K562 (cell line): ENCODE results near the gene VSTM2A. TPM values are rescaled to one million over a fixed set of nuclear protein-coding genes. Genes with fewer than 3 reads are reported as not detected.

Source experiments
- ATAC-seq: fragments of 200-7000 bp; cut with Tn5 transposase; 3 replicates; pipeline ENCODE4 v1.9.1; 2020; ENCODE audit warnings: moderate library complexity
- BruUV-seq: library from RNA; stranded (reverse); fragments of 400-500 nt; replicated peaks from 2 replicates; lab custom pipeline; 2021; lab: Mats Ljungman, UMichigan
- CTCF ChIA-PET: fragments of 300-600 bp; formaldehyde crosslinking; extraction: SDS; loops from one replicate; lab custom pipeline; 2021; ENCODE audit warnings: low intra/inter-chr PET ratio; lab: Yijun Ruan, JAX
- POLR2A ChIA-PET: fragments of 300-600, 350-650 bp; sonication (Branson Sonifier 250); formaldehyde crosslinking; extraction: SDS; loops from one replicate; lab custom pipeline; 2021; ENCODE audit warnings: antibody characterized with exemption, inconsistent platforms; lab: Yijun Ruan, JAX
- DNase-seq, 4 experiments: peaks; one replicate each; pipeline versions ENCODE4 v3.0.0 to v3.0.0-alpha.2; 2011 to 2018; ENCODE audit warnings: low spot score in 3 of 4, mixed read lengths in 3 of 4; ENCODE audit errors: extremely low read depth in 1 of 4
- FAIRE-seq: peaks from 2 replicates; lab custom pipeline; 2011; peaks lifted over from hg19 to GRCh38; lab: Jason Lieb, UNC
- H2AFZ ChIP-seq: 2 replicates; pipeline ENCODE4 v1.6.0; 2011; ENCODE audit warnings: low read depth, low read length, control low read depth, inconsistent platforms
- H3K27ac ChIP-seq: fragments of 200-600 bp; 3 replicates; pipeline ENCODE4 v1.8.0; 2011; ENCODE audit warnings: low read depth, mild to moderate bottlenecking, control low read depth, inconsistent platforms, low read length, moderate library complexity, mixed read lengths; ENCODE audit errors: extremely low read depth
- H3K27me3 ChIP-seq, 2 experiments: fragments of 300-600 bp in 1 of 2; 2 replicates in 1 of 2; 3 replicates in 1 of 2; pipeline versions ENCODE4 v1.6.0 to v1.8.0; 2011; ENCODE audit warnings: inconsistent platforms in 2 of 2, low read length in 2 of 2, mild to moderate bottlenecking in 1 of 2, mixed read lengths in 1 of 2, moderate library complexity in 1 of 2; ENCODE audit not compliant: control insufficient read depth in 2 of 2, insufficient read depth in 2 of 2
- H3K36me3 ChIP-seq: fragments of 300-600 bp; 3 replicates; pipeline ENCODE4 v1.8.0; 2011; ENCODE audit warnings: mild to moderate bottlenecking, low read length, inconsistent platforms; ENCODE audit not compliant: control insufficient read depth, insufficient read depth
- H3K4me1 ChIP-seq, 2 experiments: fragments of 200-600 bp in 1 of 2; replicated peaks in 1 of 2; 2 replicates in 1 of 2; 3 replicates in 1 of 2; pipeline versions ENCODE4 v1.5.1 to v1.8.0; 2011; ENCODE audit warnings: inconsistent platforms in 2 of 2, low read length in 2 of 2, mild to moderate bottlenecking in 1 of 2, mixed read lengths in 1 of 2, moderate library complexity in 1 of 2; ENCODE audit not compliant: control insufficient read depth in 2 of 2, insufficient read depth in 2 of 2
- H3K4me2 ChIP-seq: 2 replicates; pipeline ENCODE4 v1.6.1; 2011; ENCODE audit warnings: low read length, control low read depth, inconsistent platforms, mixed read lengths; ENCODE audit not compliant: insufficient read depth
- H3K4me3 ChIP-seq: fragments of 200-600 bp; sonication (generic), shearing (Covaris generic); 2 replicates; pipeline ENCODE4 v1.5.1; 2016; ENCODE audit warnings: control low read depth, inconsistent platforms
- H3K79me2 ChIP-seq: fragments of 200-600 bp; 3 replicates; pipeline ENCODE4 v1.8.0; 2011; ENCODE audit warnings: low read length, inconsistent platforms; ENCODE audit not compliant: control insufficient read depth, insufficient read depth
- H3K9ac ChIP-seq, 2 experiments: 2 replicates each; pipeline versions ENCODE4 v1.6.0 to v1.6.1; 2011; ENCODE audit warnings: low read depth in 2 of 2, low read length in 2 of 2, control low read depth in 1 of 2, inconsistent platforms in 1 of 2, mild to moderate bottlenecking in 1 of 2, mixed read lengths in 1 of 2; ENCODE audit not compliant: insufficient read depth in 1 of 2
- H3K9me1 ChIP-seq: one replicate; pipeline ENCODE4 v1.6.0; 2011; ENCODE audit warnings: inconsistent platforms, mild to moderate bottlenecking, low read length, moderate library complexity; ENCODE audit not compliant: control insufficient read depth, insufficient read depth
- H3K9me3 ChIP-seq: replicated peaks from 2 replicates; pipeline ENCODE4 v1.5.1; 2011; ENCODE audit warnings: low read depth, low read length, inconsistent platforms; ENCODE audit not compliant: control insufficient read depth, insufficient read depth
- H4K20me1 ChIP-seq: replicated peaks from 2 replicates; pipeline ENCODE4 v1.6.1; 2011; ENCODE audit warnings: low read length, inconsistent platforms, mixed read lengths; ENCODE audit not compliant: control insufficient read depth, insufficient read depth
- BHLHE40 ChIP-seq: IDR thresholded peaks from 2 replicates; pipeline ENCODE4 v1.6.1; 2011; ENCODE audit warnings: low read length, improper control_type of control experiment
- HMGN3 ChIP-seq: IDR thresholded peaks from 2 replicates; pipeline ENCODE4 v1.6.1; 2011; ENCODE audit warnings: borderline replicate concordance, low read depth, mild to moderate bottlenecking, mixed read lengths, low read length; ENCODE audit not compliant: insufficient read length; ENCODE audit errors: extremely low read depth
- ID3 ChIP-seq, 2 experiments: fragments of 250-450 bp in 1 of 2; fragments of 450-650 bp in 1 of 2; sonication (Bioruptor Pico) in 1 of 2; IDR thresholded peaks; 2 replicates each; pipeline versions ENCODE4 v1.6.1 to v1.8.0; 2016 to 2021; ENCODE audit warnings: mild to moderate bottlenecking in 2 of 2, moderate library complexity in 2 of 2, missing compliant biosample characterization in 1 of 2, missing genetic modification characterization in 1 of 2
- MYNN ChIP-seq, 2 experiments: sonication (generic); formaldehyde crosslinking in 1 of 2; IDR thresholded peaks; 2 replicates each; pipeline versions ENCODE4 v1.5.0 to v1.6.1; 2016 to 2020; ENCODE audit warnings: antibody characterized with exemption in 1 of 2, missing genetic modification reagents in 1 of 2
- SMARCE1 ChIP-seq: fragments of 450-650 bp; IDR thresholded peaks from 2 replicates; pipeline ENCODE4 v1.7.1; 2016; ENCODE audit warnings: mild to moderate bottlenecking
- SPI1 ChIP-seq: IDR thresholded peaks from 2 replicates; pipeline ENCODE4 v1.6.1; 2011; ENCODE audit warnings: low read depth, low read length, control low read depth, borderline replicate concordance
- SRSF7 ChIP-seq: fragments of 200-400 bp; formaldehyde crosslinking; optimal IDR thresholded peaks from 2 replicates; pipeline ENCODE3; 2017; ENCODE audit warnings: mild to moderate bottlenecking, low read depth, low read length
- ZNF174 ChIP-seq: fragments of 250-450 bp; sonication (Bioruptor Pico); IDR thresholded peaks from 2 replicates; pipeline ENCODE4 v1.4.0; 2020; ENCODE audit warnings: mild to moderate bottlenecking
- ZNF23 ChIP-seq: fragments of 250-450 bp; sonication (Bioruptor Pico); IDR thresholded peaks from 2 replicates; pipeline ENCODE4 v1.4.0; 2020; ENCODE audit warnings: mild to moderate bottlenecking
- ZNF644 ChIP-seq: fragments of 200-800 bp; sonication (Bioruptor generic); IDR thresholded peaks from 2 replicates; pipeline ENCODE4 v1.6.1; 2016; ENCODE audit warnings: low read depth, missing genetic modification characterization, missing compliant biosample characterization
- ZNF717 ChIP-seq: fragments of 250-450 bp; sonication (Bioruptor Pico); IDR thresholded peaks from 2 replicates; pipeline ENCODE4 v1.5.0; 2021
- WGBS: fragments of 100-300 bp; shearing (Covaris generic); methylation state at CpG from one replicate; pipeline ENCODE4 v1.1.6; 2016; ENCODE audit warnings: low coverage, mixed read lengths; ENCODE audit not compliant: insufficient coverage; ENCODE audit errors: missing lambda C conversion rate; 5-methylcytosine and 5-hydroxymethylcytosine counted together
- in situ Hi-C: fragments of 300-500 bp; cut with MboI; formaldehyde crosslinking; loops from 4 replicates; pipeline ENCODE4 v1.15.0; 2018; ENCODE audit warnings: inconsistent platforms, mixed read lengths
- intact Hi-C: fragments of 100-400 bp; cut with micrococcal nuclease; formaldehyde crosslinking; loops from 2 replicates; pipeline ENCODE4 v1.14.2; 2022
- polyA plus RNA-seq, 8 experiments: library from polyadenylated mRNA; depleted of rRNA in 4 of 8; stranded (reverse) in 5 of 8; unstranded in 3 of 8; fragments of >200 nt; fragmentation: Nextera tagmentation in 2 of 8; fragmentation: Illumina TruSeq in 1 of 8; extraction: Ambion mirVana in 2 of 8; extraction: Trizol in 1 of 8; gene quantifications; 2 replicates each; pipeline versions ENCODE4 v1.2.1 to v1.2.3, GENCODE V29; 2011 to 2014; ENCODE audit warnings: inconsistent platforms in 1 of 8, missing spikeins in 1 of 8
- total RNA-seq, 7 experiments: library from RNA; depleted of rRNA in 6 of 7; stranded (reverse); fragments of >200 nt in 6 of 7; fragmentation: Illumina TruSeq in 2 of 7; extraction: Trizol in 2 of 7; gene quantifications; 2 replicates each; pipeline versions ENCODE4 v1.2.1 to v1.2.3, GENCODE V29; 2011 to 2021; ENCODE audit warnings: low replicate concordance in 1 of 7
- TF ChIP-seq, protein P1 (sequence below): fragments of 450-650 bp; IDR thresholded peaks from 2 replicates; pipeline ENCODE4 v1.6.1; 2016; ENCODE audit warnings: mild to moderate bottlenecking, moderate library complexity

Gene VSTM2A
- total and polyA plus RNA-seq, 9 of the 15 experiments (the other 6 are each of a cell fraction or from before 2014, with no cell fraction given), result not detected

GRCh38 chr7:54556121-54556520 lies 13.9 kb downstream of the VSTM2A start:
- no peak for FAIRE-seq
- no peaks in the 10 kb centered on the region for H3K9me3 ChIP-seq
- no peaks in the 10 kb centered on the region for H3K79me2 ChIP-seq
- H3K27me3 ChIP-seq, result no peaks in the 10 kb centered on the region
- H3K4me3 ChIP-seq, result no peak overlapping the region
- intact Hi-C loops, result no loop called here
- DNase-seq, result no peak
- CTCF ChIA-PET, result no interaction called here
- no peak for ATAC-seq
- no TSS peak for BruUV-seq
- H3K9me1 ChIP-seq, result no peaks in the 10 kb centered on the region
- no peak overlapping the region for H3K4me2 ChIP-seq
- no peak overlapping the region for H3K9ac ChIP-seq
- H2AFZ ChIP-seq, result no peak overlapping the region
- H4K20me1 ChIP-seq, result no peaks in the 10 kb centered on the region
- no peaks in the 10 kb centered on the region for H3K36me3 ChIP-seq
- POLR2A ChIA-PET, result no interaction called here
- WGBS, result 6% methylated on average over 1 of the region's 1 CpG
- H3K4me1 ChIP-seq, result no peaks in the 10 kb centered on the region
- no peak overlapping the region for H3K27ac ChIP-seq
- in situ Hi-C loops, result no loop called here
- TF ChIP-seq SRSF7 (no peak), BHLHE40 (no peak), MYNN (IDR thresholded peaks at IDR 0.05) (no peak), MYNN (CRISPR knock-in tag; IDR thresholded peaks at IDR 0.05) (no peak), ID3 (CRISPR knock-in tag; IDR thresholded peaks at IDR 0.05) (no peak), ID3 (tag; IDR thresholded peaks at IDR 0.05) (no peak), ZNF717 (no peak), SMARCE1 (no peak), SPI1 (no peak), ZNF644 (no peak), ZNF23 (no peak), ZNF174 (CRISPR knock-in tag) (no peak), HMGN3 (no peak)
- TF ChIP-seq, protein P1, sequence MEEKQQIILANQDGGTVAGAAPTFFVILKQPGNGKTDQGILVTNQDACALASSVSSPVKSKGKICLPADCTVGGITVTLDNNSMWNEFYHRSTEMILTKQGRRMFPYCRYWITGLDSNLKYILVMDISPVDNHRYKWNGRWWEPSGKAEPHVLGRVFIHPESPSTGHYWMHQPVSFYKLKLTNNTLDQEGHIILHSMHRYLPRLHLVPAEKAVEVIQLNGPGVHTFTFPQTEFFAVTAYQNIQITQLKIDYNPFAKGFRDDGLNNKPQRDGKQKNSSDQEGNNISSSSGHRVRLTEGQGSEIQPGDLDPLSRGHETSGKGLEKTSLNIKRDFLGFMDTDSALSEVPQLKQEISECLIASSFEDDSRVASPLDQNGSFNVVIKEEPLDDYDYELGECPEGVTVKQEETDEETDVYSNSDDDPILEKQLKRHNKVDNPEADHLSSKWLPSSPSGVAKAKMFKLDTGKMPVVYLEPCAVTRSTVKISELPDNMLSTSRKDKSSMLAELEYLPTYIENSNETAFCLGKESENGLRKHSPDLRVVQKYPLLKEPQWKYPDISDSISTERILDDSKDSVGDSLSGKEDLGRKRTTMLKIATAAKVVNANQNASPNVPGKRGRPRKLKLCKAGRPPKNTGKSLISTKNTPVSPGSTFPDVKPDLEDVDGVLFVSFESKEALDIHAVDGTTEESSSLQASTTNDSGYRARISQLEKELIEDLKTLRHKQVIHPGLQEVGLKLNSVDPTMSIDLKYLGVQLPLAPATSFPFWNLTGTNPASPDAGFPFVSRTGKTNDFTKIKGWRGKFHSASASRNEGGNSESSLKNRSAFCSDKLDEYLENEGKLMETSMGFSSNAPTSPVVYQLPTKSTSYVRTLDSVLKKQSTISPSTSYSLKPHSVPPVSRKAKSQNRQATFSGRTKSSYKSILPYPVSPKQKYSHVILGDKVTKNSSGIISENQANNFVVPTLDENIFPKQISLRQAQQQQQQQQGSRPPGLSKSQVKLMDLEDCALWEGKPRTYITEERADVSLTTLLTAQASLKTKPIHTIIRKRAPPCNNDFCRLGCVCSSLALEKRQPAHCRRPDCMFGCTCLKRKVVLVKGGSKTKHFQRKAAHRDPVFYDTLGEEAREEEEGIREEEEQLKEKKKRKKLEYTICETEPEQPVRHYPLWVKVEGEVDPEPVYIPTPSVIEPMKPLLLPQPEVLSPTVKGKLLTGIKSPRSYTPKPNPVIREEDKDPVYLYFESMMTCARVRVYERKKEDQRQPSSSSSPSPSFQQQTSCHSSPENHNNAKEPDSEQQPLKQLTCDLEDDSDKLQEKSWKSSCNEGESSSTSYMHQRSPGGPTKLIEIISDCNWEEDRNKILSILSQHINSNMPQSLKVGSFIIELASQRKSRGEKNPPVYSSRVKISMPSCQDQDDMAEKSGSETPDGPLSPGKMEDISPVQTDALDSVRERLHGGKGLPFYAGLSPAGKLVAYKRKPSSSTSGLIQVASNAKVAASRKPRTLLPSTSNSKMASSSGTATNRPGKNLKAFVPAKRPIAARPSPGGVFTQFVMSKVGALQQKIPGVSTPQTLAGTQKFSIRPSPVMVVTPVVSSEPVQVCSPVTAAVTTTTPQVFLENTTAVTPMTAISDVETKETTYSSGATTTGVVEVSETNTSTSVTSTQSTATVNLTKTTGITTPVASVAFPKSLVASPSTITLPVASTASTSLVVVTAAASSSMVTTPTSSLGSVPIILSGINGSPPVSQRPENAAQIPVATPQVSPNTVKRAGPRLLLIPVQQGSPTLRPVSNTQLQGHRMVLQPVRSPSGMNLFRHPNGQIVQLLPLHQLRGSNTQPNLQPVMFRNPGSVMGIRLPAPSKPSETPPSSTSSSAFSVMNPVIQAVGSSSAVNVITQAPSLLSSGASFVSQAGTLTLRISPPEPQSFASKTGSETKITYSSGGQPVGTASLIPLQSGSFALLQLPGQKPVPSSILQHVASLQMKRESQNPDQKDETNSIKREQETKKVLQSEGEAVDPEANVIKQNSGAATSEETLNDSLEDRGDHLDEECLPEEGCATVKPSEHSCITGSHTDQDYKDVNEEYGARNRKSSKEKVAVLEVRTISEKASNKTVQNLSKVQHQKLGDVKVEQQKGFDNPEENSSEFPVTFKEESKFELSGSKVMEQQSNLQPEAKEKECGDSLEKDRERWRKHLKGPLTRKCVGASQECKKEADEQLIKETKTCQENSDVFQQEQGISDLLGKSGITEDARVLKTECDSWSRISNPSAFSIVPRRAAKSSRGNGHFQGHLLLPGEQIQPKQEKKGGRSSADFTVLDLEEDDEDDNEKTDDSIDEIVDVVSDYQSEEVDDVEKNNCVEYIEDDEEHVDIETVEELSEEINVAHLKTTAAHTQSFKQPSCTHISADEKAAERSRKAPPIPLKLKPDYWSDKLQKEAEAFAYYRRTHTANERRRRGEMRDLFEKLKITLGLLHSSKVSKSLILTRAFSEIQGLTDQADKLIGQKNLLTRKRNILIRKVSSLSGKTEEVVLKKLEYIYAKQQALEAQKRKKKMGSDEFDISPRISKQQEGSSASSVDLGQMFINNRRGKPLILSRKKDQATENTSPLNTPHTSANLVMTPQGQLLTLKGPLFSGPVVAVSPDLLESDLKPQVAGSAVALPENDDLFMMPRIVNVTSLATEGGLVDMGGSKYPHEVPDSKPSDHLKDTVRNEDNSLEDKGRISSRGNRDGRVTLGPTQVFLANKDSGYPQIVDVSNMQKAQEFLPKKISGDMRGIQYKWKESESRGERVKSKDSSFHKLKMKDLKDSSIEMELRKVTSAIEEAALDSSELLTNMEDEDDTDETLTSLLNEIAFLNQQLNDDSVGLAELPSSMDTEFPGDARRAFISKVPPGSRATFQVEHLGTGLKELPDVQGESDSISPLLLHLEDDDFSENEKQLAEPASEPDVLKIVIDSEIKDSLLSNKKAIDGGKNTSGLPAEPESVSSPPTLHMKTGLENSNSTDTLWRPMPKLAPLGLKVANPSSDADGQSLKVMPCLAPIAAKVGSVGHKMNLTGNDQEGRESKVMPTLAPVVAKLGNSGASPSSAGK, result no peak
